ENCODE results near the gene HRH3. TPM values are rescaled to one million over a fixed set of nuclear protein-coding genes. Genes with fewer than 3 reads are reported as not detected.

Gene HRH3
- total RNA-seq, 1 donor from 2014 or later, result not detected

GRCh38 chr20:62229667-62230066 lies 9.6 kb upstream of the HRH3 start:
- peaks cover 28% of the 10 kb centered on the region for H3K27me3 Mint-ChIP-seq (ENCODE audit: low read depth)
- TF ChIP-seq CTCF (IDR thresholded peaks at IDR 0.05; ENCODE audit: unreplicated experiment), result no peak
- H3K36me3 Mint-ChIP-seq, result no peaks in the 10 kb centered on the region
- DNase-seq (ENCODE audit: low spot score in 2 of 2, unreplicated experiment in 2 of 2), result no peak
- no peak overlapping the region for H3K4me3 Mint-ChIP-seq
- no peak overlapping the region for H3K27ac Mint-ChIP-seq
- no peaks in the 10 kb centered on the region for H3K4me1 Mint-ChIP-seq
- H3K9me3 Mint-ChIP-seq, result no peaks in the 10 kb centered on the region

GRCh38 chr20:62228982-62229545 lies 9.0 kb upstream of the HRH3 start:
- Mint-ChIP-seq H3K9me3 (no peaks in the 10 kb centered on the region), H3K27me3 (ENCODE audit: low read depth) (peaks cover 34% of the 10 kb centered on the region), H3K4me1 (no peaks in the 10 kb centered on the region), H3K4me3 (no peak overlapping the region), H3K36me3 (no peaks in the 10 kb centered on the region), H3K27ac (no peak overlapping the region)
- DNase-seq (ENCODE audit: low spot score in 2 of 2, unreplicated experiment in 2 of 2), result no peak
- TF ChIP-seq CTCF (IDR thresholded peaks at IDR 0.05; ENCODE audit: unreplicated experiment), result no peak

GRCh38 chr20:62227977-62228958 lies 8.2 kb upstream of the HRH3 start:
- Mint-ChIP-seq H3K4me3 (no peak overlapping the region), H3K27me3 (ENCODE audit: low read depth) (peaks cover 42% of the 10 kb centered on the region), H3K9me3 (no peaks in the 10 kb centered on the region), H3K36me3 (no peaks in the 10 kb centered on the region), H3K4me1 (no peaks in the 10 kb centered on the region), H3K27ac (no peak overlapping the region)
- no peak for DNase-seq (ENCODE audit: low spot score in 2 of 2, unreplicated experiment in 2 of 2)
- no peak for TF ChIP-seq CTCF (IDR thresholded peaks at IDR 0.05; ENCODE audit: unreplicated experiment)

DNA sequence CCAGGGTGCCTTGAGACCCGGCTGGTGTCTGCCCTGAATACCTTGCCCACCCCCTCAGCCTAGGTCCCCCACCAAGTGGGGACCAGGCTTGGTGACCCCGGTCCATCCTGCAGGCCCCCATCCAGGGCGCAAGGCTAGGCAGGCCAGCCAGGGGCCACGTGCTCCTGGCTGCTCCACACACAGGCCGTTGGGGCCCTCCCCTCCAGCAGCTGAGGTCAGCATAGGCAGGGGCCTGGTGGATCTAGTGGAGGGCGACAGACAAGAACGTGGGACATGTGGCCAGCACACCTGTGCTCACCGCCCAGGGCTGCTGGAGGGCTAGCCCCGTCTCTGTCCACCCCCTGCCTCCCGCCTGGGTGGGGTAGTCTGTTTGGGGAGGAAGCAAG lies 7.5 kb upstream of the HRH3 start:
- Mint-ChIP-seq H3K27ac (no peak overlapping the region), H3K36me3 (no peaks in the 10 kb centered on the region), H3K27me3 (ENCODE audit: low read depth) (peaks cover 48% of the 10 kb centered on the region), H3K9me3 (no peaks in the 10 kb centered on the region), H3K4me3 (no peak overlapping the region), H3K4me1 (no peaks in the 10 kb centered on the region)
- TF ChIP-seq CTCF (IDR thresholded peaks at IDR 0.05; ENCODE audit: unreplicated experiment), result no peak
- DNase-seq (ENCODE audit: low spot score in 2 of 2, unreplicated experiment in 2 of 2), result no peak

- peaks cover 51% of the 10 kb centered on the region for H3K27me3 Mint-ChIP-seq (ENCODE audit: low read depth)
- H3K4me3 Mint-ChIP-seq, result no peak overlapping the region
Observed at GRCh38 chr20:62226707-62227590, 6.9 kb upstream of the HRH3 start.

More at GRCh38 chr20:62226707-62227590, 6.9 kb upstream of the HRH3 start:
- DNase-seq (ENCODE audit: low spot score in 2 of 2, unreplicated experiment in 2 of 2), result no peak
- no peaks in the 10 kb centered on the region for H3K4me1 Mint-ChIP-seq
- no peaks in the 10 kb centered on the region for H3K9me3 Mint-ChIP-seq
- H3K27ac Mint-ChIP-seq, result no peak overlapping the region
- H3K36me3 Mint-ChIP-seq, result no peaks in the 10 kb centered on the region
- no peak for TF ChIP-seq CTCF (IDR thresholded peaks at IDR 0.05; ENCODE audit: unreplicated experiment)
